ENCODE data around the gene CAMK1G.

The CAMK1G gene

GRCh38 chr1:209613400-209614150, 30.1 kb downstream of the CAMK1G start:
- no peak for TF ChIP-seq POLR2A (IDR thresholded peaks at IDR 0.05; ENCODE audit: low read depth, low read length)
- DNase-seq (ENCODE audit: insufficient read length, low spot score) (no peak), FAIRE-seq (no peak)

- no peak for TF ChIP-seq POLR2A (IDR thresholded peaks at IDR 0.05; ENCODE audit: low read depth, low read length)
- FAIRE-seq: no peak
- no peak for DNase-seq (ENCODE audit: insufficient read length, low spot score)
Observed at GRCh38 chr1:209614151-209614420, 30.6 kb downstream of the CAMK1G start.

- no peak for TF ChIP-seq POLR2A (IDR thresholded peaks at IDR 0.05; ENCODE audit: low read depth, low read length)
- DNase-seq (ENCODE audit: insufficient read length, low spot score) (no peak), FAIRE-seq (no peak)
Observed at GRCh38 chr1:209614906-209615305, 31.4 kb downstream of the CAMK1G start.

- DNase-seq (ENCODE audit: insufficient read length, low spot score): no peak
- no peak for FAIRE-seq
- no peak for TF ChIP-seq POLR2A (IDR thresholded peaks at IDR 0.05; ENCODE audit: low read depth, low read length)
Observed at GRCh38 chr1:209616366-209617046, 33.0 kb downstream of the CAMK1G start.

- TF ChIP-seq POLR2A (IDR thresholded peaks at IDR 0.05; ENCODE audit: low read depth, low read length): no peak
- FAIRE-seq: no peak
- no peak for DNase-seq (ENCODE audit: insufficient read length, low spot score)
Observed at GRCh38 chr1:209617047-209617673, 33.6 kb downstream of the CAMK1G start.

GRCh38 chr1:209617755-209618154, 34.2 kb downstream of the CAMK1G start:
- FAIRE-seq: no peak
- TF ChIP-seq POLR2A (IDR thresholded peaks at IDR 0.05; ENCODE audit: low read depth, low read length): no peak
- no peak for DNase-seq (ENCODE audit: insufficient read length, low spot score)

- DNase-seq (ENCODE audit: insufficient read length, low spot score): no peak
- FAIRE-seq: no peak
- no peak for TF ChIP-seq POLR2A (IDR thresholded peaks at IDR 0.05; ENCODE audit: low read depth, low read length)
Observed at GRCh38 chr1:209618291-209618690, 34.8 kb downstream of the CAMK1G start.

GRCh38 chr1:209618756-209619420, 35.4 kb downstream of the CAMK1G start:
- FAIRE-seq (no peak), DNase-seq (ENCODE audit: insufficient read length, low spot score) (no peak)
- no peak for TF ChIP-seq POLR2A (IDR thresholded peaks at IDR 0.05; ENCODE audit: low read depth, low read length)

- FAIRE-seq: no peak
- TF ChIP-seq POLR2A (IDR thresholded peaks at IDR 0.05; ENCODE audit: low read depth, low read length): no peak
- DNase-seq (ENCODE audit: insufficient read length, low spot score): no peak
Observed at GRCh38 chr1:209619696-209620486, 36.4 kb downstream of the CAMK1G start.

GRCh38 chr1:209620487-209620884, 37.0 kb downstream of the CAMK1G start:
- TF ChIP-seq POLR2A (IDR thresholded peaks at IDR 0.05; ENCODE audit: low read depth, low read length): no peak
- DNase-seq (ENCODE audit: insufficient read length, low spot score): no peak
- FAIRE-seq: no peak

- no peak for TF ChIP-seq POLR2A (IDR thresholded peaks at IDR 0.05; ENCODE audit: low read depth, low read length)
- DNase-seq (ENCODE audit: insufficient read length, low spot score): no peak
- FAIRE-seq: no peak
Observed at GRCh38 chr1:209621286-209621685, 37.8 kb downstream of the CAMK1G start.

- FAIRE-seq (no peak), DNase-seq (ENCODE audit: insufficient read length, low spot score) (no peak)
- no peak for TF ChIP-seq POLR2A (IDR thresholded peaks at IDR 0.05; ENCODE audit: low read depth, low read length)
Observed at GRCh38 chr1:209621741-209622655, 38.5 kb downstream of the CAMK1G start.

Data from H54 (cell line).